Measurements from ENCODE around the gene CBFA2T3.
"Not testable (repeated sequence)": the region's sequence is repeated elsewhere in the genome, so short reads cannot be mapped to it uniquely, and the experiment has no call there.

The CBFA2T3 gene

GRCh38 chr16:88900662-88901052 lies 76.3 kb downstream of the CBFA2T3 start:
- H4K20me1 ChIP-seq = peaks cover 100% of the 10 kb centered on the region
- TF ChIP-seq Cebpa-rat (IDR thresholded peaks at IDR 0.05) = no peak

GRCh38 chr16:88899901-88900661 lies 76.9 kb downstream of the CBFA2T3 start:
- peaks cover 56% of the 10 kb centered on the region for H3K36me3 ChIP-seq
- no peak overlapping the region for H3K27ac ChIP-seq
- TF ChIP-seq Cebpa-rat (IDR thresholded peaks at IDR 0.05) = no peak
- 0 out of 2 replicates have a peak overlapping the region, but pooled peaks have one; percentile 16 for H3K4me3 ChIP-seq
- peaks cover 4% of the 10 kb centered on the region; the same call in 1 of the 2 replicates for H3K27me3 ChIP-seq
- H4K20me1 ChIP-seq = peaks cover 100% of the 10 kb centered on the region
- H3K9ac ChIP-seq = peak overlapping the region; percentile 57; the same call in 1 of the 2 replicates
- H3K4me1 ChIP-seq = peaks cover 99% of the 10 kb centered on the region
- H3K4me2 ChIP-seq = peak overlapping the region; percentile 86
- H3K9me3 ChIP-seq = no peaks in the 10 kb centered on the region

More at GRCh38 chr16:88900662-88901052, 76.3 kb downstream of the CBFA2T3 start:
- no peak overlapping the region for H3K27ac ChIP-seq
- no peaks in the 10 kb centered on the region for H3K9me3 ChIP-seq
- H3K9ac ChIP-seq = 0 out of 2 replicates have a peak overlapping the region, but pooled peaks have one; percentile 57
- H3K4me3 ChIP-seq = no peak overlapping the region
- peaks cover 98% of the 10 kb centered on the region for H3K4me1 ChIP-seq
- peaks cover 4% of the 10 kb centered on the region; the same call in 1 of the 2 replicates for H3K27me3 ChIP-seq
- peaks cover 56% of the 10 kb centered on the region for H3K36me3 ChIP-seq
- H3K4me2 ChIP-seq = peak overlapping the region; percentile 86

- peak overlapping the region; percentile 86 for H3K4me2 ChIP-seq
- peak overlapping the region; percentile 64 for H3K9ac ChIP-seq
- H3K27ac ChIP-seq = peak overlapping the region; percentile 81
- peaks cover 40% of the 10 kb centered on the region for H3K36me3 ChIP-seq
- TF ChIP-seq Cebpa-rat (IDR thresholded peaks at IDR 0.05) = no peak
- H3K4me3 ChIP-seq = peak overlapping the region; percentile 47
- peaks cover 97% of the 10 kb centered on the region for H3K4me1 ChIP-seq
- H4K20me1 ChIP-seq = peaks cover 98% of the 10 kb centered on the region
- H3K27me3 ChIP-seq = peaks cover 4% of the 10 kb centered on the region; the same call in 1 of the 2 replicates
- H3K9me3 ChIP-seq = no peaks in the 10 kb centered on the region
These were observed 79.1 kb downstream of the CBFA2T3 start for GRCh38 chr16:88897696-88898425.

- TF ChIP-seq Cebpa-rat (IDR thresholded peaks at IDR 0.05) = no peak
- Histone ChIP-seq H4K20me1 (peaks cover 98% of the 10 kb centered on the region), H3K36me3 (peaks cover 38% of the 10 kb centered on the region), H3K27me3 (peaks cover 4% of the 10 kb centered on the region; the same call in 1 of the 2 replicates), H3K4me1 (peaks cover 97% of the 10 kb centered on the region), H3K9me3 (no peaks in the 10 kb centered on the region), H3K4me2 (peak overlapping the region; percentile 86), H3K4me3 (peak overlapping the region; percentile 47; the same call in 1 of the 2 replicates), H3K27ac (peak overlapping the region; percentile 81; the same call in 1 of the 2 replicates), H3K9ac (peak overlapping the region; percentile 12; the same call in 1 of the 2 replicates)
These were observed 80.6 kb downstream of the CBFA2T3 start for GRCh38 chr16:88896238-88897070.

- 0 out of 2 replicates have a peak, but pooled peaks cover under 1% of the 10 kb centered on the region for H3K27me3 ChIP-seq
- peaks cover 90% of the 10 kb centered on the region for H3K4me1 ChIP-seq
- H3K27ac ChIP-seq = peak overlapping the region; percentile 35; the same call in 1 of the 2 replicates
These were observed 81.7 kb downstream of the CBFA2T3 start for GRCh38 chr16:88895335-88895734.

GRCh38 chr16:88894681-88895300 lies 82.2 kb downstream of the CBFA2T3 start:
- Histone ChIP-seq H3K4me1 (peaks cover 85% of the 10 kb centered on the region), H4K20me1 (peaks cover 97% of the 10 kb centered on the region), H3K36me3 (peaks cover 38% of the 10 kb centered on the region), H3K4me2 (peak overlapping the region; percentile 86), H3K9ac (no peak overlapping the region), H3K27me3 (no peaks in the 10 kb centered on the region), H3K9me3 (peaks cover 8% of the 10 kb centered on the region), H3K27ac (peak overlapping the region; percentile 35; the same call in 1 of the 2 replicates), H3K4me3 (peak overlapping the region; percentile 29; the same call in 1 of the 2 replicates)
- TF ChIP-seq Cebpa-rat (IDR thresholded peaks at IDR 0.05) = no peak

More at GRCh38 chr16:88895335-88895734, 81.7 kb downstream of the CBFA2T3 start:
- H3K4me3 ChIP-seq = peak overlapping the region; percentile 29; the same call in 1 of the 2 replicates
- H3K36me3 ChIP-seq = peaks cover 38% of the 10 kb centered on the region
- peaks cover 98% of the 10 kb centered on the region for H4K20me1 ChIP-seq
- H3K9me3 ChIP-seq = peaks cover 3% of the 10 kb centered on the region
- H3K9ac ChIP-seq = no peak overlapping the region
- peak overlapping the region; percentile 86 for H3K4me2 ChIP-seq
- TF ChIP-seq Cebpa-rat (IDR thresholded peaks at IDR 0.05) = no peak

GRCh38 chr16:88894266-88894665 lies 82.7 kb downstream of the CBFA2T3 start:
- peaks cover 41% of the 10 kb centered on the region for H3K36me3 ChIP-seq
- peaks cover 12% of the 10 kb centered on the region for H3K9me3 ChIP-seq
- not testable (repeated sequence) for H3K4me3 ChIP-seq, H3K9ac ChIP-seq, H3K27me3 ChIP-seq, H3K27ac ChIP-seq
- peaks cover 92% of the 10 kb centered on the region for H4K20me1 ChIP-seq
- H3K4me2 ChIP-seq = peak overlapping the region; percentile 86
- H3K4me1 ChIP-seq = peaks cover 84% of the 10 kb centered on the region

- H3K9ac ChIP-seq = 0 out of 2 replicates have a peak overlapping the region, but pooled peaks have one; percentile 17
- no peaks in the 10 kb centered on the region for H3K27me3 ChIP-seq
- peaks cover 12% of the 10 kb centered on the region for H3K9me3 ChIP-seq
- peaks cover 83% of the 10 kb centered on the region for H4K20me1 ChIP-seq
- peaks cover 45% of the 10 kb centered on the region for H3K36me3 ChIP-seq
- H3K4me2 ChIP-seq = peak overlapping the region; percentile 66
- no peak overlapping the region for H3K4me3 ChIP-seq
- peaks cover 82% of the 10 kb centered on the region for H3K4me1 ChIP-seq
- no peak overlapping the region for H3K27ac ChIP-seq
- no peak for TF ChIP-seq Cebpa-rat (IDR thresholded peaks at IDR 0.05)
These were observed 83.7 kb downstream of the CBFA2T3 start for GRCh38 chr16:88893127-88893968.
